Measurements from ENCODE around the gene ZNF277. TPM values are rescaled to one million over a fixed set of nuclear protein-coding genes. Genes with fewer than 3 reads are reported as not detected.

ZNF277 gene
- total RNA-seq, 6 experiments from 2014 or later, result 11.2 to 20.9 (median 13.1) TPM

DNA sequence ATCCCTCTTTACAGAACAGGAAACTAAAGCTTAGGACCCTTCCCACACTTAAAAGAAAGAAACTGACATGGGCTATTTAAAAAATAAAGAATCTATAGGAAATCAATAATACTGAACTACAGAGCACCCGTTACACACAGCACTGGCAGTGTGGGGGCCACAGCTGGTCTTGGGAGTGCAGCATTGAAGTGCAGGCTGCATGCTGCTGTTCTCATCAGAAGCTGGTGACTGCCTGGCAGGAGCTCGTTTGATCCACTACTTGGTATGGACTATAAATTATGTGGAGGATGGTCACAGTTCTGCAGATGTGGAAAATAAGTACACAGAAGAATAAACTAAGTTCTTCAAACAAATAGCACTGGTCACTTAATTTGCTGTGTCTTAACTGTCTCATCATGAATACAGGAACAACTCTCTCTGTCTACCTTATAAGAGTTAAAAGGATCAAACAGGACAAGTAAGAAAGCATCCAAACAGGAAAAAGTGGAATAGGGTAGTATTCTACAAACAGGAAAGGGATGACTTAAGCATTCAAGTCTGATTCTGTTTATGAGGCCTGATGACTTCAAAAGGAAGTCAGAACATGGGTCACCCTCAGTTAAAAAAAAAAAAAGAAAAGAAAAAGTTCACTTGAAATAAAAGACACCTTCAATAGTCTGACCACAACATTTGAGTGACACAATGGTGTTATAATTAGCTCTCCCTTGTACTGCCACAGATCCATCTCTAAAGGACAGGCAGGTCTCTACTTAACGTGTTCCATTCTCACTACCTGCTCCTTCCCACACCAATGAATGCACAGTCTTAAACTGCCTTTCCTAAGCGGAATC is 21.3 kb upstream of the ZNF277 start:
- Histone ChIP-seq H3K4me3 (no peak overlapping the region), H3K36me3 (no peaks in the 10 kb centered on the region), H3K27me3 (no peaks in the 10 kb centered on the region), H3K4me1 (no peaks in the 10 kb centered on the region), H3K9me3 (no peaks in the 10 kb centered on the region), H3K27ac (no peak overlapping the region)
- WGBS (ENCODE audit: insufficient coverage, low coverage, low lambda C conversion rate, missing lambda C conversion rate), result 63% methylated on average over 3 of the region's 4 CpGs
- TF ChIP-seq, protein P1, sequence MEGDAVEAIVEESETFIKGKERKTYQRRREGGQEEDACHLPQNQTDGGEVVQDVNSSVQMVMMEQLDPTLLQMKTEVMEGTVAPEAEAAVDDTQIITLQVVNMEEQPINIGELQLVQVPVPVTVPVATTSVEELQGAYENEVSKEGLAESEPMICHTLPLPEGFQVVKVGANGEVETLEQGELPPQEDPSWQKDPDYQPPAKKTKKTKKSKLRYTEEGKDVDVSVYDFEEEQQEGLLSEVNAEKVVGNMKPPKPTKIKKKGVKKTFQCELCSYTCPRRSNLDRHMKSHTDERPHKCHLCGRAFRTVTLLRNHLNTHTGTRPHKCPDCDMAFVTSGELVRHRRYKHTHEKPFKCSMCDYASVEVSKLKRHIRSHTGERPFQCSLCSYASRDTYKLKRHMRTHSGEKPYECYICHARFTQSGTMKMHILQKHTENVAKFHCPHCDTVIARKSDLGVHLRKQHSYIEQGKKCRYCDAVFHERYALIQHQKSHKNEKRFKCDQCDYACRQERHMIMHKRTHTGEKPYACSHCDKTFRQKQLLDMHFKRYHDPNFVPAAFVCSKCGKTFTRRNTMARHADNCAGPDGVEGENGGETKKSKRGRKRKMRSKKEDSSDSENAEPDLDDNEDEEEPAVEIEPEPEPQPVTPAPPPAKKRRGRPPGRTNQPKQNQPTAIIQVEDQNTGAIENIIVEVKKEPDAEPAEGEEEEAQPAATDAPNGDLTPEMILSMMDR (IDR thresholded peaks at IDR 0.05), result no peak
- no peak for TF ChIP-seq POLR2A (IDR thresholded peaks at IDR 0.05)
- intact Hi-C loops (cut with DNase I), result no loop called here
- DNase-seq (no peak), ATAC-seq (peak; percentile 22 to 64 (median 50))

DNA sequence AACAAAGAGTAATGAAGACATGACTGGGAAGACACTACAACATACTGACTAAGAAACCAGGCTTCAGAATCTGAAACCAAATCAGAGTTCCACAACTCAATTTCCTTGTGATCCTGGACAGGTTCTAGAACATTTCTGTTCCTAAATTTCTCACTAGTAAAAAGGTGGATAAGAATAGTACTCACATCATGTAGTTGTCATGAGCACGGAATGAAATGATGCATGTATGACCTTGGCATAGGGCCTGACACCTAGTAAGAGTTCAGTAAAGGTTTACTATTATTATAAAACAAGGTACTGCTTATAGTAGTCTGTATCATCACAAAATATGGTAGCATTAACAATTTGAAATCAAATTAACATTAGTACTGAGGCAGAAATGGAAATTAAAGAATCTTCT is 20.2 kb upstream of the ZNF277 start:
- intact Hi-C loops (cut with DNase I), result no loop called here

DNA sequence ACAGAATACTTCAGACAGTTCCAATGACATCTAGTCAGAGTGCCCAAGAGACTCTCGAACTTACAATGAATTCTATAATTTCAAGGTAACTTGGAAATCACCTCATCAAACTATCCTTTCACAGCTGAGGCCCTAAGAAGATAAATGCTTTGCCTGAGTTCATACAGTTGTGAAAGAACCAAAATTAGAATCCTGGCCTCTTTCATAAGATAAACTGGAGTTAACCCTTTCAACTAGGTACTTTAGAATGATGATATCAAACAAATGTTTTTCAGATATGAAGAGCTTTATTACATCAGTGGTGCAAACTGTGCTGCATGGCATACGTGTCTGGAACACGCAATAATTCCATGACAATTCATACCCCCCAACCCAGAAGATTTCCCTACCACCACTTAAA is 18.2 kb upstream of the ZNF277 start:
- Histone ChIP-seq H3K4me1 (peaks cover 0 to under 1% (median 0%) of the 10 kb centered on the region in 4 donors), H3K36me3 (no peaks in the 10 kb centered on the region), H3K4me3 (no peak overlapping the region), H3K27ac (no peak overlapping the region), H3K27me3 (no peaks in the 10 kb centered on the region), H3K9me3 (no peaks in the 10 kb centered on the region)
- ATAC-seq, result no peak
- TF ChIP-seq POLR2A (IDR thresholded peaks at IDR 0.05), result no peak
- TF ChIP-seq, protein P1 (IDR thresholded peaks at IDR 0.05), result no peak
- WGBS (ENCODE audit: insufficient coverage, low coverage, low lambda C conversion rate, missing lambda C conversion rate), result 89% methylated on average over 3 of the region's 3 CpGs
- intact Hi-C loops (cut with DNase I), result no loop called here
- no peak for DNase-seq

More for the DNA sequence above, 20.2 kb upstream of the ZNF277 start:
- TF ChIP-seq, protein P1 (IDR thresholded peaks at IDR 0.05), result no peak
- Histone ChIP-seq H3K27me3 (no peaks in the 10 kb centered on the region), H3K4me3 (no peak overlapping the region), H3K36me3 (no peaks in the 10 kb centered on the region), H3K27ac (no peak overlapping the region), H3K9me3 (no peaks in the 10 kb centered on the region), H3K4me1 (no peaks in the 10 kb centered on the region)
- 100% methylated on average over 1 of the region's 1 CpG for WGBS (ENCODE audit: insufficient coverage, low coverage, low lambda C conversion rate, missing lambda C conversion rate)
- ATAC-seq, result no peak
- DNase-seq, result no peak

DNA sequence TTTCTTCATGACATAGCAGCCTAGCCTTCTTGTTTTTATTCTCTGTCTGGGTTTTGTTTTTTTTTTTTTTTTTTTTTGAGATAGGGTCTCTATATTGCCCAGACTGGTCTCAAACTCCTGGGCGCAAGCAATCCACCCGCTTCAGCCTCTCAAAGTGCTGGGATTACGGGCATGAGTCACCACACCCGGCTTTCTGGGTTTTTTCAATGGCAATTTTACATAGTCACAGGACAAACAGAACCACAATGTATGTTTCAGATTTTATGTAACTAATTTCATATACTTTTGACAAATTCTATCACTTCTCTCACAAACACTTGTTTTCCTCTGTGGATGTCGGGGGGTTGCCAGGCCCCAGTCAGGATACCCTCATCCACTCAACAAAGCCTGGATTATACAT is 16.8 kb upstream of the ZNF277 start:
- H3K27ac ChIP-seq, result no peak overlapping the region
- intact Hi-C loops (cut with DNase I), result loop anchor here in 1 of 2 donors (10.0 kb wide), 1 partner anchor 45 kb away; no protein-coding TSS in a partner anchor
- H3K4me3 ChIP-seq, result no peak overlapping the region
- H3K4me1 ChIP-seq, result peaks cover 0 to 12% (median 5%) of the 10 kb centered on the region in 4 donors
- H3K27me3 ChIP-seq, result no peaks in the 10 kb centered on the region
- DNase-seq (no peak), ATAC-seq (no peak)
- no peaks in the 10 kb centered on the region for H3K36me3 ChIP-seq
- H3K9me3 ChIP-seq, result no peaks in the 10 kb centered on the region
- WGBS (ENCODE audit: insufficient coverage, low coverage, low lambda C conversion rate, missing lambda C conversion rate), result 90% methylated on average over 5 of the region's 5 CpGs
- TF ChIP-seq, protein P1 (IDR thresholded peaks at IDR 0.05), result no peak
- TF ChIP-seq POLR2A (IDR thresholded peaks at IDR 0.05), result no peak
